NT2/D1 (cell line): ENCODE data around the gene DIP2C.

Experiments
- SUZ12 ChIP-seq: IDR thresholded peaks from 2 replicates; pipeline ENCODE4 v1.6.1; 2011; ENCODE audit not compliant: insufficient read length, insufficient read depth; ENCODE audit errors: extremely low read depth
- YY1 ChIP-seq: IDR thresholded peaks from 2 replicates; pipeline ENCODE4 v1.6.1; 2011; ENCODE audit not compliant: insufficient read length, insufficient read depth
- ZNF274 ChIP-seq: IDR thresholded peaks from 2 replicates; pipeline ENCODE4 v1.6.1; 2011; ENCODE audit warnings: mild to moderate bottlenecking, low read depth, low read length

- TF ChIP-seq ZNF274 (no peak), YY1 (no peak), SUZ12 (no peak)
These were observed 61.0 kb downstream of the DIP2C start for GRCh38 chr10:628386-629045.
